Cardiac muscle cell (in vitro differentiated cells and primary cell): ENCODE measurements around the gene TMED3. TPM values are rescaled to one million over a fixed set of nuclear protein-coding genes. Genes with fewer than 3 reads are reported as not detected.

Experiments used
- DNase-seq, 2 donors: peaks; one replicate each; pipeline versions ENCODE4 v3.0.0 to v3.0.0-alpha.2; 2010 to 2017; ENCODE audit warnings: low read depth in 1 of 2, low spot score in 1 of 2
- H3K27ac ChIP-seq: fragments of 200-600 bp; sonication (generic); 2 replicates; pipeline ENCODE4 v1.5.1; 2016
- H3K27me3 ChIP-seq: fragments of 200-600 bp; sonication (generic); 2 replicates; pipeline ENCODE4 v1.6.0; 2016; ENCODE audit warnings: control low read depth
- H3K36me3 ChIP-seq: fragments of 200-600 bp; sonication (generic); 2 replicates; pipeline ENCODE4 v1.5.1; 2016; ENCODE audit warnings: control low read depth
- H3K4me1 ChIP-seq: fragments of 200-600 bp; sonication (generic); 2 replicates; pipeline ENCODE4 v1.8.1; 2017; ENCODE audit warnings: low read depth, mild to moderate bottlenecking, mixed run types
- H3K4me3 ChIP-seq: fragments of 200-600 bp; sonication (generic); 2 replicates; pipeline ENCODE4 v1.5.1; 2016; ENCODE audit warnings: mild to moderate bottlenecking
- H3K9me3 ChIP-seq: fragments of 200-600 bp; sonication (generic); 2 replicates; pipeline ENCODE4 v1.5.1; 2017; ENCODE audit warnings: low read depth, mild to moderate bottlenecking, control low read depth
- polyA plus RNA-seq: library from polyadenylated mRNA; unstranded; fragments of >200 nt; fragmentation: Nextera tagmentation; extraction: Ambion mirVana; gene quantifications from 2 replicates; pipeline ENCODE4 v1.2.1, GENCODE V29; 2016
- total RNA-seq: library from RNA; depleted of rRNA; stranded (reverse); fragments of >200 nt; gene quantifications from 2 replicates; pipeline ENCODE4 v1.2.3, GENCODE V29; 2016
- TF ChIP-seq, protein P1 (sequence below): IDR thresholded peaks from 2 replicates; pipeline ENCODE4 v1.5.1; 2012; ENCODE audit warnings: low read depth, mild to moderate bottlenecking, low read length

Gene TMED3
- total and polyA plus RNA-seq, 2 experiments from 2014 or later: 74.3 to 74.6 TPM

DNA sequence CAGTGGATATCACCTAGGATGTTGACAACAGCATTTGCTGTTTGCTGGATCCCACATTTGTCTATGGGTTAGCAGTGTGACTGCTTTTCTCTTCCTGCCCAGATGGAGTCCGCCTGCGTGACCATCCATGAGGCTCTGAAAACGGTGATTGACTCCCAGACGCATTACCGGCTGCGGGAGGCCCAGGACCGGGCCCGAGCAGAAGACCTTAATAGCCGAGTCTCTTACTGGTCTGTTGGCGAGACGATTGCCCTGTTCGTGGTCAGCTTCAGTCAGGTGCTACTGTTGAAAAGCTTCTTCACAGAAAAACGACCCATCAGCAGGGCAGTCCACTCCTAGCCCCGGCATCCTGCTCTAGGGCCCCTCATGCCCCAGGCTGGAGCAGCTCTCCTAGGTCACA lies 11.0 kb downstream of the TMED3 start:
- no peak overlapping the region for H3K4me3 ChIP-seq
- no peaks in the 10 kb centered on the region for H3K4me1 ChIP-seq
- peaks cover 19% of the 10 kb centered on the region for H3K36me3 ChIP-seq
- H3K9me3 ChIP-seq: no peaks in the 10 kb centered on the region
- H3K27ac ChIP-seq: no peak overlapping the region
- TF ChIP-seq, protein P1, sequence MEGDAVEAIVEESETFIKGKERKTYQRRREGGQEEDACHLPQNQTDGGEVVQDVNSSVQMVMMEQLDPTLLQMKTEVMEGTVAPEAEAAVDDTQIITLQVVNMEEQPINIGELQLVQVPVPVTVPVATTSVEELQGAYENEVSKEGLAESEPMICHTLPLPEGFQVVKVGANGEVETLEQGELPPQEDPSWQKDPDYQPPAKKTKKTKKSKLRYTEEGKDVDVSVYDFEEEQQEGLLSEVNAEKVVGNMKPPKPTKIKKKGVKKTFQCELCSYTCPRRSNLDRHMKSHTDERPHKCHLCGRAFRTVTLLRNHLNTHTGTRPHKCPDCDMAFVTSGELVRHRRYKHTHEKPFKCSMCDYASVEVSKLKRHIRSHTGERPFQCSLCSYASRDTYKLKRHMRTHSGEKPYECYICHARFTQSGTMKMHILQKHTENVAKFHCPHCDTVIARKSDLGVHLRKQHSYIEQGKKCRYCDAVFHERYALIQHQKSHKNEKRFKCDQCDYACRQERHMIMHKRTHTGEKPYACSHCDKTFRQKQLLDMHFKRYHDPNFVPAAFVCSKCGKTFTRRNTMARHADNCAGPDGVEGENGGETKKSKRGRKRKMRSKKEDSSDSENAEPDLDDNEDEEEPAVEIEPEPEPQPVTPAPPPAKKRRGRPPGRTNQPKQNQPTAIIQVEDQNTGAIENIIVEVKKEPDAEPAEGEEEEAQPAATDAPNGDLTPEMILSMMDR: no peak
- DNase-seq: no peak
- H3K27me3 ChIP-seq: no peaks in the 10 kb centered on the region

DNA sequence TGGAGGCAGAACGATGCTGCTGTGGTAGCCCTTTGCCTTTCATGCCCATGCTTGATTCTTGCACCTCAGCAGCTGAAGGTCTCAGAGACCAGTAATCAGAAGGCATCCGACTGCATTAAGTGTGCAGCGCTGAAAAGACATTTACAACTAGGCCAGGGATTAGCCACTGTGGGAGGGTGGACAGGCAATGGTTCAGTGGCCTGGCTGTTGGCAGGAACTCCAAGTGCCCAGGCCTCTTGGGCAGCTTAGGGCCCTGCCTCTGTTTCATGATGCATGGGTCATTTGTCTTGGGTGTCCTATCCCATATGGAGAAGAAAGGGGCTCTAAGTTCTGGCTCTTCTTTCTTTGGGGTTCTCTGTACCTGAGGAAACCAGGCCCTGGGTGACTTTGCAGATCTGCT lies 11.4 kb downstream of the TMED3 start:
- H3K27ac ChIP-seq: no peak overlapping the region
- TF ChIP-seq, protein P1: no peak
- no peak for DNase-seq
- no peaks in the 10 kb centered on the region for H3K27me3 ChIP-seq
- no peaks in the 10 kb centered on the region for H3K4me1 ChIP-seq
- H3K36me3 ChIP-seq: peaks cover 16% of the 10 kb centered on the region
- no peak overlapping the region for H3K4me3 ChIP-seq
- no peaks in the 10 kb centered on the region for H3K9me3 ChIP-seq

DNA sequence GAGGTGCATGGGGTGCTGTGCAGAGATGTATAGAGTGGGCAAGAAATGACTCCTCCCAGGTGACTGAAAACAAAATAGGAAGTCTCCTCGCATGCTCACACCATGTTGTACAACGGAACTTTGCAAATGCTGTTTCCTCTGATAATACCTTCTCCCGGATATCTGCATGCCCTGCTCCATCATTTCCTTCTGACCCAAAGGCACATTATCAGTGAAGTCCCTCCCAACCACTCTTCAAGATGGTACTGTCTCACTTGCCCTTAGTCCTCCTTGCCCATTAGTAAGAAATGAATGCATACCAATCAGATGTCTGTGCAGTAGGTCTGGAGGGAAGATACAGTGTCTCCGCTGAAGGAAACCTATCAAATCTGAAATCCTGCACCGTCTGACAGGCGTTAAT lies 12.0 kb downstream of the TMED3 start:
- Histone ChIP-seq H3K4me3 (no peak overlapping the region), H3K27ac (no peak overlapping the region), H3K9me3 (no peaks in the 10 kb centered on the region), H3K4me1 (no peaks in the 10 kb centered on the region), H3K36me3 (peaks cover 16% of the 10 kb centered on the region), H3K27me3 (no peaks in the 10 kb centered on the region)
- no peak for DNase-seq
- TF ChIP-seq, protein P1: no peak

DNA sequence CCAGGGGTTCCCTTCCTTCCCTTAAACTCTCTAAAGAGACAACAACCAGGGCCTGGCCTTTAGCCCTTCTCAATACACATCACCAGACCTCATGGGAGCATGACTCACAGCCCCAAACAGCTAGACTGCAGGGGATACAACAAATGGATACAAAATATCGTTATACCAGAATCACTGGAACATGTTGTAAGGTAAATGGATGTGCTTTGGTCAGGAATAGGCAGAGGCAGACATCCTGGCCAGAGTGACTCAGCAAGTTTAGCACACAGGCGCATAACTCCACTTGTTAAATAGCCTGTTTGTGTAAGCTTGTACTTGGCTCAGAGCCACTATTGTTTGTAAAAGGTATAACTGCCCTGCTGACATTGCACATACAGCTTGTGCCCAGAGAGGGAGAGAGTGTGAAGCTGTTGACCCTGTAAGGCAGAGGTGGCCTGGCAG lies 18.3 kb downstream of the TMED3 start:
- Histone ChIP-seq H3K27me3 (no peaks in the 10 kb centered on the region), H3K27ac (no peak overlapping the region), H3K4me3 (no peak overlapping the region), H3K36me3 (no peaks in the 10 kb centered on the region), H3K4me1 (peaks cover 8% of the 10 kb centered on the region), H3K9me3 (no peaks in the 10 kb centered on the region)
- TF ChIP-seq, protein P1: no peak
- DNase-seq: peak in 1 of 2 donors; percentile 81

DNA sequence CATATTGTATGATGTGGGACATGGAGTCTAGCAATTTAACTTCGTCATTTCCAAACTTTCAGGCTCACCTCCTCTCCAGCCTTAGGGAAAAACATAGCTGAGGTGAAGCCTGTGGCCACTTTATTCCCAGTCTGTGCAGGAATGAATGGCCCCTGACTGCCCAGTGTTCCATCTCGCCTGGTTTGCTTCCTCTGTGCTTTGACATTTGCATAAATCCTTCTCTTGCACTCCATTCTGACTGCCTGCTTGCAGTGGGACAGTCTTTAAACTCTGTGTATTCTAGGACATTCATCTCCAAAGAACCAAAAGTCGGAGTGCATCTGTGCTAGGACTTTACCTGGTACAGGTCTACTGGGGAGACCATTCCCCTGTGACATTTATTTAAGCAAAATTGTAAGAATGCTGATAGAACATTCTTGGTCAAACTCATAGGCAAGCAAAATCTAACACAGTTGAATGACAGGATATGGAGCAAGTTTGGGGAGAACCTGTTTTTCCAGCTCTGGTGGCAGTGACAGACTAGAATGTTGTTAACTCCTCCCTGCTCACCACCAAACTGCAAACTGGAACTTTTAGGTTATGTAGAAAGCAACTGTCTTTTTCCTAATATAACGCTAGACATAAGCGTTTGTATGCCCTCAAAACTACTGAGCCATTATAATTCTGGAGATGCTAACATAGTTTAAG lies 22.1 kb downstream of the TMED3 start:
- H3K4me1 ChIP-seq: peaks cover 8% of the 10 kb centered on the region
- TF ChIP-seq, protein P1: no peak
- no peaks in the 10 kb centered on the region for H3K36me3 ChIP-seq
- DNase-seq: no peak
- H3K27me3 ChIP-seq: no peaks in the 10 kb centered on the region
- H3K27ac ChIP-seq: no peak overlapping the region
- no peaks in the 10 kb centered on the region for H3K9me3 ChIP-seq
- no peak overlapping the region for H3K4me3 ChIP-seq

DNA sequence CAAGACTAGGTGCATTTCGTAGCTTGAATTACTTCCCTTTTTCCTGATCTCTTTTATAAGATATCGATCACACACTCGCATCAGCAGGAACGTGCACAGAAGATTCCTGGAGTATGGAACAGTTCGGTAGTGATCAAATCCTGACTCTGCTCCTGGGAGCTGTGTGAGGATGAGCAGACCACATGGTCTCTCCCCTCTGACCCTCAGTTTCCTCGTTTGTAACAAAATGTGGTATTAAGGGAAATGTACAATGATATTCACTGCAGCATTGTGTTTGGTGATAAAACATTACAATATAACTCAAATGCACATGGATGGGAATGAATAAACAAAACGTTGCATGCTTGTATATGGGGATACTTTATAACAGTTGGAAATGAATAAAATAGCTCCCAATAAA lies 26.7 kb downstream of the TMED3 start:
- H3K27ac ChIP-seq: no peak overlapping the region
- TF ChIP-seq, protein P1: no peak
- H3K27me3 ChIP-seq: no peaks in the 10 kb centered on the region
- DNase-seq: no peak
- H3K4me1 ChIP-seq: peaks cover 8% of the 10 kb centered on the region
- no peaks in the 10 kb centered on the region for H3K36me3 ChIP-seq
- H3K4me3 ChIP-seq: no peak overlapping the region
- no peaks in the 10 kb centered on the region for H3K9me3 ChIP-seq
